ELF-1 (cell line): ENCODE data around the gene LPP.
A peak's percentile ranks its signal among the peaks of the same experiment; 100 is the strongest.

Source experiments
- DNase-seq: peaks from one replicate; pipeline ENCODE4 v3.0.0-alpha.2; 2016; ENCODE audit warnings: low read depth, low spot score

Gene LPP

DNA sequence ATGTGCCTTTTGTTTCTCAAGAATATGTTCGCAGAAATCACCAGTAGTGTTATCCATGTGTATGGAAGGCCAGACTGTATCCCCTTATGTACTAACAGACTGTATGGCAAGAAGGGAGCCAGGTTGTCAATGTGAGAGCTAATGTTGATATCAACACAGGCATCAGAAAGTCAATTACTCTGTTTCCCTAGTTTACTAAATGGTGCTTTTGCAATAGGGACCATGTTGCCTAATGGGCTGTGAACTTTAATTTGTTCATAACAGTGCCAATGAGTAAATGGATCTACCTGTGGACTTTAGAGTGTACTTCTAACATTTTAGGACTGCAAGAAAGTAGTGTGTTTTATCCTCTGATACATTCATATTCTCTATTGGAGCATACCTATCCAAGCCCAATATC lies 586.1 kb downstream of the LPP start:
- DNase-seq, result no peak

DNA sequence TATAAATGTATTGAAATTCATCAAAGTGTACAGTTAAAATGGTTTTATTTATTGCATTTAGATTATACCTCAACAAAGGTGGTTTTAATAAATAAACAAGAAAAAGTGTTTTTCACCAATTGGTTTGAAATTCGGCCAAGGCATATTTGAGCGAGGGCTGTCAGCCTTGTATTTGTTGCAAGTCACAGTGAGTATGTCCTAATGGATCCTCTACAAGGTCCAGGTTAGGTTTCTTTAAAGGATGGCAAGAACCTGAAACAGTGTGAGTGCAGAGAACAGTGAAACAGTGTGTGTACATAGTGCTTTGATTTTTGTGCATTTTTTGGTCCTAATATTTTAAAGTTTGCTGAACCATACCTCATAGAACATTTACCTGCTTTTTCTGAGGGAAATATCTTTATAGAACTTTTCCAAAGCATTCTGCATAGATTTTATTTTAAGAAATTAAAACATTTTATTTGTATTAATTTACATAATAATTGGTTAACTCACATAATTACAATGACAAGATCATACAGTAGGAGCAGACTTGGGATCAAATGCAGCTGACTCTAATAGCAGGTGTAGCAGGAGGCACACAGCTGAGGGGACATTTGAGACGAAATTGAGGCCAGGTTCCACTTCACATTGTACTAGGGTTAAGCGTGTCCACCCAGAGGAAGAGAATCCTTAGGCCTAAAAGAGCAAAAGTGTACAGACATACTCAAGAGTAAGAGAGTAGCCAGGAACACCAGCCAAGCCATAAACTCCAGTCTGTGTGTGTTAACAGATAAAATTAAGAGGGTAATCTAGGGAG lies 589.0 kb downstream of the LPP start:
- DNase-seq, result no peak

DNA sequence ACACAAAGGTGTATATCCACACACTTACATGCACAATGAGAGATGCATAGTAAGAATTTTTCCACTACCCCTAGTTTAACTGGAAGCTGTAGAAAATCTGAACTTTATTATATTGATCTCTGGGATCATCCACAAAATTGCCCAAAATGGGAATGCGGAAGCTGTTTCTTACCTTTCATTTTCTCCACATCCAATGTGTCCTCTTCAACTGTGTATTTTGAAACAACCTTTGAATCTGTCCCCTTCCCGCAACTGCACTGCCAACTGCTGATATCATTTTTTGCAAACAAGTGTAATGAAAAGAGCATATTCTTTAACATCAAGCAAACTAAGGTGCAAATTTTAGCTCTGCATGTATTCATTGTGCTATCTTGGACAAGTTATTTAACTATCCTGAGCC lies 590.2 kb downstream of the LPP start:
- DNase-seq, result no peak

DNA sequence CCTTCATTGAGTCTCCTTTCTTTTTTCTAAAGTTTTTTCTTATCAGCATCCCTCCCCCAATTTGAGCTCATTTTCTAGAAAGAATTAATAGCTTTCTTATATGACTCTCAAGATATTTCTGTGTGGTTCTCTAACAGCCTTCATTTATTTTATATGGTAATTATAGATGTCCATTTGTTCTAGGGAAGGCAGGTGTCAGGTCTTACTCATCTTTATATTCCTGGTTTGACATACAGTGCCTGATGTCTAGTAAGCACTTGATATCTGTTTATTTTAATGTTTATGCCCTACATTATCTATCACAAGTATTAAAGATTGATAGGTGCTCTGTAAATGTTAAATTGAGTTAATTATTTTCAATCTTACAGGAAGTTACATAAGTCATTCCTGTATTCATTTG lies 591.1 kb downstream of the LPP start:
- no peak for DNase-seq

DNA sequence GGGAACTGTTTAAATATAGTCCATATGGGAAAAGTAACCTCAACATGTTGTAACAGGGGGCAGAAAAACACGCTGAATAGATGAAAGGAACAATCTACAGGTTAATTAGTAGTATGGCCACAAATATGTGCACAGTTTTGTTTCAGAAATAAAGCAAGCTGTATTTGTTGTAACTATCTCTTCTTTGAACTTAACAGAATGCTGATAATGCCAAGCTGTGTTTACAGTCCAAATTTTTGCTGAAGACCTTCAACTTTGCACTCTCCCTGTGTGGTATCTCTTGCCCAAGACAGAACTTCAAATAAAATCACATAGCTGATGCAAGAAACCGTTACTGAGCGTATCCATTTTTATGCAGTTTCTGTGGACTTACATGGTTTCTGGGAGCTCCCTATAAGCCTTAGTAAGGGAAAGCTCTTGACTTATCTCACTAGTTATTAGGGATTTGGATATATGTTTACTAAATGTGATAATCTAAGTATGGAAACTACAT lies 592.4 kb downstream of the LPP start:
- no peak for DNase-seq

DNA sequence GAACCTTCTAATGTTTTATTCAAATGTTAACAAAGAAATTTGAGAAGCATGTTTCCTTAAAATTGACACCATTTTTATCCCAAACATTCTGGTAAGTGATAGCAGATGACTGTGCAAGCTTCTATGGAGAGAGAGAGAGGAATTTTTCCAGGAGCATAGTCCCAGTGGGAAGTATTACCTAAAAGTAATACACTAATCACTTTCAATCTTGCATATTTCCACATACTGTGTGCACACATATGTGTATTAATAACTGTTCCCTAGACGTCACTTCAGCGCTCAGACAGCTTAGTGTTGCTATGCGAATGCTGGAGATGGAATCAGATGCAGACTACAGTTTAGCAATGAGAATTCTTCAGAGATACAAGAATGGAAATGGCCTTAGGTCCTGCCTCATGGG lies 593.5 kb downstream of the LPP start:
- no peak for DNase-seq

DNA sequence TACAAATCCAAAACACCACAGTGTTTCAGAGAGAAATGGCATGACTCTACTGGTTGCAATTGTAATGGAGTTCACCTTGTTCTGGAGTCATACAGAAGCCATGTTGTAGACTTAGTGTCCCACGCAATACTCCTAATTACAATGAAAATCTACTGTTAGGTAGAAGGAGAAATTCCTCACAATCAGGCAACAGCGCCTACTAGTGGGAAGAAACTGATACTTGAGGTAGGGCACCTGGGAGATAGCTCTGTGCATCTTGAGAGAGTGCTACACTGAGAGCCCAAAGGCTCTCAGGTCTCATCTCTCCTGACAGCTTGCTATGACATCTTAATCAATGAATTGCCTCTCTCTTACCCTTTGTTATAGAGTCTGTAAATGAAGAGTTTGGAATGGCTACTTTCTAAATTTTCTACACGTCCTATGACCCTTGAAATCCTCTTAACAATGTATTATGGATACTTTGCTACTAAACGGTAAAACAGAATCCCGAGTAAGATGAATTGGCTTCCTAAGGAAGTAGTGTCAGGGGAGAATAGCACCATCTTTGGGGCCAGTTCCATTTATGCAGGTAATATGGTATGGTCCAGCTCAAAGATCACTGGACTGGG lies 595.2 kb downstream of the LPP start:
- DNase-seq, result peak; percentile 30

DNA sequence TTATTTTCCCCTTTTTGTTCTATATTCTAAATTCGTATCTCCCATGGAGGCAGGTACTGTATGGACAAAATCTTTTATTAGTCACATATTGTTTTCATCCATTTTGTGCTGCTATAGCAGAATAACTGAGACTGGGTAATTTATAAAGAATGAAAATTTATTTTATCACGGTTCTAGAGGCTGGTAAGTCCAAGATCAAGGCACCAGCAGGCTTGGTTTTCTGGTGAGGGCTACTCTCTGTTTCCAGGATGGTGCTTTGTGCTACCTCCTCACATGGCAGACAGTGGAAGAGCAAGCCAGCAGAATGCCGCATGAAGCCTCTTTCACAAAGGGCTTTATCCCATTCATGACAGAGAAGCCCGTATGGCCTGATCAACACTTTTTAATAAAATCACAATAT lies 595.9 kb downstream of the LPP start:
- DNase-seq, result no peak

DNA sequence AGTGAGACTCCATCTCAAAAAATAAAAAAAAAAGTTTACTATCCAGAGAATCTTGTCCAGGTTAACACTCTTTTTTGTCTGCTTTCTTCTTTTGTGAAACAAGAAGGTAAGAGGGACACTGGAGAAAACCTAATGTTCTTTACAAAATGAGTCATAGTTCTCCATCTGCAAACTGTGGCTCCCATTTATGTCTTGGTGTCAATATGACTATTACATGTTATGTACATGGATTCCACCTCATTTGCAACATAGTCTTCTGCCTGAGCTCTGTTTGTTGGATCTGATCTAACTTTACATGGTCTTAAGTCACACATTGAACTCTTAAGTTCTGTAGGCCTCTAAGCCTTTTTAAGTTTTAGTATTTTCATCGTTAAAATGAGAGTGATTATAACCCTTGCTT lies 596.7 kb downstream of the LPP start:
- no peak for DNase-seq

DNA sequence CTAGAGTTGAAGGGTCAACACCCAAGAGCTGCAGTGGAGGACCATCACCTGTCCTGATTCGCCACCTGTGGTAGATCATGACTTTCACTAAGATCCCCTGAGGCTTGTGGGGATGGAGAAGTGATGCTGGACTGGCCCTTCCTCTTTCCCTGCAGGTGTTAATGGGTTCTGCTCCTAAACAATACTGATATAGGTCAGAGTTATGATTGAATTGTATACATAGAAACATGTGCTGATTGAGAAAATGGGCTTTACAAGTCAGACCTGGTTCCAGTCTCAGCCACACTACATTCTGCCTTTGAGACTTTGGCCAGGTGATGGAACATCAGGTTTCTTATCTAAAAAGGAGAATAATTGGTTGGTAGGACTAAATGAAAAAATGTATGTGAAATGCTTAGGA lies 598.9 kb downstream of the LPP start:
- DNase-seq, result no peak

DNA sequence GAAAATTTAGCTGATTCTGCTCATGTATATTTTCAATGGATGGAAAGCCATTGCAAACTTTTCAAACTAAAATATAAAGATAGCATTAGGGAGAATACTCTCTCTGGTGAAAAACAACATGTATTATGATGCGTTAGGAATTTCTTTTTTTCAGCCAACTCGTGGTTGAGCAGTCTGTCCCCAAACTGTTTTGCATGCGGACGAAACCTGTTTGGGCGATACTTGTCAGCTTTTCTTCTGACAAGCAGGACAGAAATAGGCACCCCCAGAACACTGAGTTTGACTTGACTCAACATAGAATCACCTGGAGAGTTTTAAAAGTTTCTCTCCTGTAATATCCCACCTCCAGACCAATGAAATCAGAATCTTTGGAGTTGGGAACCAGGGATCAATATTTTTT lies 600.3 kb downstream of the LPP start:
- no peak for DNase-seq

DNA sequence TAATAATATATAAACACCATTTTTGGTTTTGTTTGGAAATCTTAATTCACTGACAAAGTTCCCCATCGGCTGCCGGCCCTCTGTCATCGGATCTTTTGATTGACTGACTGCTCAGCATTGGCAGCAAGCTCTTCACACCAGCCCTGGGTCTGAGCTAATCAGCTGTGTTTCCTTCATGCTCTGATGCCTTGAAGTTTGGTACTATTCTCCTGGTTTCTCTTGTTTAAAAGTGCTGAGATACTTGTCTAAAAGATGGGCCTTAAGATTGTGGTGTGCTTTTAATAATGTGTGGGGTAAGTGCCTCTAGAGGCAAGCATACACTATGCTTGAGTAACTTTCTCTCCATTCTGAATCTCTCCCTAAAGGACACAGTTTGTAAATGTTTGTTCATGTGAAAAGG lies 602.3 kb downstream of the LPP start:
- no peak for DNase-seq

DNA sequence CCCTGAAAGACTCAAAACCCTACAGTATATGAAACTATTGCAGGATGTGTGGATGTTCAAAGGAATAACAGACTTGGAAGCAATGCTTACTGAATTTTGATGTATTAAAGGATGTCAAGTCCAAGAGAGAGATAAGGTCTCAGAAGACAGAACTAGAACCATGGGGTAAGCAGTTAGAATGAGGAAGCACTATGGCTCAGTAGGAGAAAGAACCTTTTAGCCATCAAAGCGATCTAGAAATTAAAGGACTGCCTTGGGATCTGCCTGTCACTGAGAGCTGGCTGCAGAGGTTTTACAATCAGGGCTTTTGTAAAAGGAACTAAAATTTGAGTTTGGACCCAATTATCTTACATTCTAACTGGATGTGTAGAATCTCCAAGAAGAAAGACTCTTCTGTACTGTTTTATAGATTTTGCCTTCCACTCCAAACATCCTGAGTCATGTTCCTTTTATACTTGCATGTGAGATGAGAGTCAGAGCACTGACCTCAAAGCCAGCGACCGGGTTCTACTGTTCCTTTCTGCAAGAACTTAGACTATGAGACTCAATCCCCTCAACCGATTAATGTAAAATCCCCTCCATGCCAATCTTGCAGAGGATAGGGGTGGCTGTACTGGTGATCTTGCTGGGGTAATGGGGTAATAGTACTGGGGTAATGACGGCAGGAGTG lies 605.5 kb downstream of the LPP start:
- DNase-seq, result no peak

DNA sequence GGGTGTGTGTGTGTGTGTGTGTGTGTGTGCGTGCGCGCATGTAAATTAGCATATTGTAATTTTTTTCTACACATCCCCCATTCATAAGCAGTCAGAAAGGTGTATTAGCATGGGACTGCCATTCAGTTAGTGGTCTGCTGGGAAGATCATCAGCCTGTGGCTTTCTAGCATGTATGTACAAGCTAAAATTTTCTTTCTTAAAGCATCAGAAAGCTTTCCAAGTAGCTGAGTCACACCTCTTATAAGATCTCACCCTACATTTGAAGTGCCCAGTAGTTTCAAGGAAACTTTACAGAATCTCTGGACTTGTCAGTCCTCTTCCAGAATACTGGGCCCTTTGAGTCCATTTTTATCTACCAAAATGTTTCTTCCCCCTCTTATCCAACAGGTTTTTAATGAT lies 606.5 kb downstream of the LPP start:
- no peak for DNase-seq

DNA sequence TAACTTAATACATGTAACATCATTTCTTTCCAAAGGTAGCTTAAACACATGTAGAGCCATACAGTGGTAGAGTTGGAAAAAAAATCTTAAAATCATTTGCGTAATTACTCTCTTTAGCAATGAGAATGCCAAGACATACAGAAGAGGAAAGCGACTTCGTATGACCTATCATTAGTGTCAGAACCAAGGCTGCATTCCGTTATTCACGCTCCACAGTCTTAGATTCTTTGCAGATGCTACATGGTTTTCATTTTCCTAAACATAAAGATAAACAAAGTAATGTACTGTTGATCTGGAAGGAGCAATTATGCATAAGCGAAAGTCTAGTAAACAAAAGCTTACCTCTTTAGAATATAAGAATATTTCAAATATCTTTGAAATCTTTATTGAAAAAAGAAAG lies 607.5 kb downstream of the LPP start:
- DNase-seq, result no peak

DNA sequence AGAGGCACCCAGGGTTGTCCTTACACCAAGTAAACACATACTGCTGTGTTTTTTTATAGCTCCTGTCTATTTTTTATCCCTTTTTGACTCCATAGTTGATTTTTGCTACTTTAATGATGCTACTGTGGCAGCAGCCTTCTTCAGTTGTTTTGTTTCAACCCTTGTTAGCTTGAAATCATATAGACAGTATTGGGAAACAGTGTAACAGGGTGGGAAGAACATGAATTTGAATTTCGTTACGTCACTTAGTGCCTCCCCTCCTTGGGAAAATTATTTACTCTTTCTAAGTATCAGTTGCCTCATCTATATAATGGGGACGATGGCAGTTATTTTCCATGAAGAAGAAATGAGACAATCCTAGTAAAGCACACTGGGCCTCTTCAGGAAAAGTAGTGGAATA lies 608.0 kb downstream of the LPP start:
- no peak for DNase-seq

DNA sequence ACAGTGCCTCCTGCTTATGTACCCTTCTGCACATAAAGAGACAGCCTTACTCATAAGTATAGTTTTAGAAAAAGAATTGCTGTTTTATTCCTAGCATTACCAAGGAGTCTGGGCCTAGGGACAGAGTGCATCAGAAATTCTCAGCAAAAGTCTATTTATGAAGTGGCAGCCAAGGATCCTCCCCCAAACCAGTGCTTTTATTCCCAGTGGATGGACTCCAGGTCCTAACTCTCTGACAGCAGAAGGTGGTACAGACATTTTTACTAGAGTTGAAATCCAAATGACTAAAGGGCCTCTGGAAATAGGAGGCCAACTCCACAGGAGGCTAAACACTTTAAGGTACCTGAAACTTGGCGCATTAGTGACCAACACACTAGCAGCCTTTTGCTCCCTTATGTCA lies 610.7 kb downstream of the LPP start:
- no peak for DNase-seq

DNA sequence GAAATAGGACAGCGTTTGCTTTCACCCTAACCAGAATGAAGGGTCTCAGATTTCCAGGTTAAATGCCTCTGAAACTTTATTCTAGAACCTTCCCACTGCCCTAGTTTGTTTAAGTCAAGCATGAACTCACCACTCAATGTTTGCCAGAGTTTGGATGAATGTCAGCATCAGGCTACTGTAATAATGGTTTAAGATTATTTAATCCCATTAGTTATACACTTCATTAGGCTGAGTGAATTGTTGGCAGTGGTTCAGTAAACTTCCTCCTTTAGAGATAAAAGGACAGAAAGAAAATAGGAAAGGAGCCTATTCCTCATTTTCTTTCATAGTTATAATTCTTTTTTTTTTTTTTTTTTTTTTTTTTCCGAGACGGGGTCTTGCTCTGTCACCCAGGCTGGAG lies 615.9 kb downstream of the LPP start:
- DNase-seq, result no peak

DNA sequence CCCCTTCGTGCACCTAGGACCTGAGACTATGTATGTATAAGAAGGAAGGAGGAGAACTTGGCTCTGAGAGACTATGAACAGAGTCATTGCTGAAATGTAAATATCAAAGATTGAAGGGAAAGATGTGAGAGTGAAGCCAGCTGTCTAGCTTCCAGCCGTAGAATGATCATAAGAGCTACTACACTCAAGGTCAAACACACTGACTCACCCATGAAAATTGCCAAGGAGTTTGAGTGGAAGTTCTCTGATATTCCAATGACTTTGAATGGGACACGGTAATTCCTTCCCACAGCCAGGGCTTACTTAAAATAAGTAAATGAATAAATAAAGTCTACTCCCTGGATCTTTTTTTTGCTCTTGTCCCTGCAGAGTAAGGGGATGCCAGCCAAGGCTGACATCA lies 618.9 kb downstream of the LPP start:
- DNase-seq, result no peak

DNA sequence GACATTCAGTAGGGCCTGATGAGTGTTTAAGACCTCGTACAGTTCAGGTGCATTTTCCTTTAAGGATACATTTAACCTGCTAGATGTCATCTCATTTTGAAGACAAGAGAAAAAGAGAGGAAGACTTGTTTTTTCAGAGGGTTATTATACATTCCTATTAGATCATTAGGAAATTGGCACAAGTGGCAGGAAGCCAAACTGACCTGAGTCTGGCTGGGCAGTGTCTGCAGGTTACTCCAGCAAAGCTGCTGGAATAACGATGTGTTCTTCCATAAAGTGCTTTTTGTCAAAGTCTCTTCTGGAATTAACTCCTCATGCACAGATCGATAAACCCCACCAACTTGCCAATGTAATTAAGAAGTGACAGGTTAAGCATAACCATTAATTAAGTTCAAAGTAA lies 621.5 kb downstream of the LPP start:
- DNase-seq, result no peak

DNA sequence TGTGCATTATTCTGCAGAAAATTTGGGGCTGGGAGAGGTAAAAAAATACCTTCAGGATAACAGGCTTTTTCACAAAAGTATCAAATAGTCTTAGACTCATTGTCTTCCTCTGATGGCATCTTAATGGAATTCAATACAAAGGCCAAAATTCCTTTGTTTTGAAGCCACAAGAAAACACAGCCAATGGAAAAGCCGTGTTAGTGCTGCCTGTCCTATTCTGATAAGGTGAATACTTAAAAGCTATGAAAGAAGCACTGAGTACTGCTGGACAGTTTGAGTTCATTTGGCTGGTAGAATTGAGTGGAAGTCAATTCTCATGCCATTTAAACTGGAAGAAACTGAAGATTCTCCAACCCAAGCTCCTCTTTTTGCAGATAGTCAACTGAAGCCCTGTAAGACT lies 622.5 kb downstream of the LPP start:
- no peak for DNase-seq

DNA sequence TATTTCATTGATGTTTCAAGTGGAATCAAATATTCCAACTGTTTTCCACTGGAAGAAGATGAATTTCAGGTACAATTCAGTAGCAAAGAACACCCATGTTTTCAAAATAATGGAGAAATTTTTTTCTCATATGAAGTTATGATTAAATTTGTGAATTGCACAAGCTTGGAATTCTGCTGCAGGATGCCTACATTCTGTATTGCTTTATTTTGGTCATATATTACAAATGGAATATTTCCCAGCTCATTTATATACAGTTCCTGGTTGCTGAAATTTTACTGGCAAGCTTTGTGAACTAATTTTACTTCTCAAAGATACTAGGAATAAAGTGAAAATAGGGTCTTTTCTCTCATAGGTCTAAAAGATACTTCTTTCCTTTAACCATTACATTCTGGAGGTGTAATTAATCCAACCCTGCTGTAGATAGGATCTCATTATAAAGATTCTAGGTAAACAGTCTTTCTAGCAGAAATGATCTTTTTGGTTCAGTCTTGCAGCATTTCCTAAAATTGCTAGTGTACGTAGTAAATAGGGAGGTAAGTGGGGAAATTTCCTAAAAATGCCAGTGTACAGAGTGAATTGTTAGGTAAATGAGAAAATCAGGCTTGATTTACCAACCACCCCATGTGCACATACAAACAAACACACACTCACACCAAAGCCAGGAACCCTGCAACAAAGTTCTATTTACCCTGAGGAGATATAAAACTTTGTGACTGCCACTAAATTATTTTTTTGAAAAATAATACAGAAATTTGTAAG lies 624.3 kb downstream of the LPP start:
- no peak for DNase-seq
